Activated CD4-positive, alpha-beta memory T cell treated with anti-CD3 and anti-CD28 coated beads, Interleukin-2, amount 10 ng/mL, durations not matched to agents 7 days and 5 days (primary cell): ENCODE data around the gene C22orf39. TPM values are rescaled to one million over a fixed set of nuclear protein-coding genes. Genes with fewer than 3 reads are reported as not detected.

ENCODE experiments used
- CTCF ChIA-PET: fragments of 350-600 bp; sonication (Branson Sonifier 250); formaldehyde crosslinking; loops from one replicate; lab custom pipeline; 2021; ENCODE audit warnings: antibody characterized with exemption, inconsistent platforms; lab: Charles Lee
- POLR2A ChIA-PET: fragments of 350-600 bp; sonication (Branson Sonifier 250); formaldehyde crosslinking; loops from one replicate; lab custom pipeline; 2021; ENCODE audit warnings: antibody characterized with exemption; lab: Charles Lee
- DNase-seq: peaks from one replicate; pipeline ENCODE4 v3.0.0-alpha.2; 2020
- H3K27ac Mint-ChIP-seq: one replicate; pipeline ENCODE4 v1.8.0; 2021; ENCODE audit warnings: mild to moderate bottlenecking, mixed read lengths
- H3K27me3 Mint-ChIP-seq: one replicate; pipeline ENCODE4 v1.8.0; 2021; ENCODE audit warnings: mixed read lengths
- H3K36me3 Mint-ChIP-seq: one replicate; pipeline ENCODE4 v1.8.0; 2021; ENCODE audit warnings: low read depth, mixed read lengths
- H3K4me1 Mint-ChIP-seq: one replicate; pipeline ENCODE4 v1.8.0; 2021; ENCODE audit warnings: mixed read lengths
- H3K4me3 Mint-ChIP-seq: one replicate; pipeline ENCODE4 v1.8.0; 2021; ENCODE audit warnings: mild to moderate bottlenecking, mixed read lengths
- H3K9me3 Mint-ChIP-seq: one replicate; pipeline ENCODE4 v1.8.0; 2021; ENCODE audit warnings: mixed read lengths
- total RNA-seq, 2 experiments: library from RNA; stranded (reverse); gene quantifications; one replicate each; pipeline ENCODE4 v1.2.3, GENCODE V29; 2021

The C22orf39 gene
- total RNA-seq, 2 experiments from 2014 or later, result 31.8 to 32.9 TPM

DNA sequence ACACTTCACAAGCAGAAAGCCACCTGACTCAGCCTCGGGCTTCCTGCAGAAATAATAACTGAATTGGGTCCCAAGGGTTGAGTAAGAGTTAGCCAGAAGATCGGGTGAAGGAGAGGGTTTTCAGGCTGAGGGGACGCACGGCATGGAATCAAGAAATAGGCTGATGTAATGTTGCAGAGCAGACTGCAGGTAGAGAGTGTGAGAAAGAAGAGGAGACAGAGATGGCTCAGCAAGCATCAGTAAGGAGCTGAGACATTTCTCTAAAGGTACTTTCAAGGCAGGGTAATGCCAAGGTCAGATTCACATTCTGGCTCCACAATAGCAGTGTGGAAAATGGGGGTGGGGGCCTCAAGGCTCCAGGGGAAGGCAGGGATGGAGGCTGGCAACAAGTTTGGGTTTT lies 34.6 kb downstream of the C22orf39 start:
- no peaks in the 10 kb centered on the region for H3K27me3 Mint-ChIP-seq
- POLR2A ChIA-PET, result interaction anchor here (1.2 kb wide), 1 partner anchor 19 kb away, joined by 4 read pairs; the partner anchor contains the start of genes HIRA and MRPL40
- no peak overlapping the region for H3K4me3 Mint-ChIP-seq
- H3K27ac Mint-ChIP-seq, result peak overlapping the region; percentile 28
- H3K36me3 Mint-ChIP-seq, result peaks cover 39% of the 10 kb centered on the region
- DNase-seq, result no peak
- CTCF ChIA-PET, result no interaction called here
- H3K4me1 Mint-ChIP-seq, result peaks cover 26% of the 10 kb centered on the region
- no peaks in the 10 kb centered on the region for H3K9me3 Mint-ChIP-seq

DNA sequence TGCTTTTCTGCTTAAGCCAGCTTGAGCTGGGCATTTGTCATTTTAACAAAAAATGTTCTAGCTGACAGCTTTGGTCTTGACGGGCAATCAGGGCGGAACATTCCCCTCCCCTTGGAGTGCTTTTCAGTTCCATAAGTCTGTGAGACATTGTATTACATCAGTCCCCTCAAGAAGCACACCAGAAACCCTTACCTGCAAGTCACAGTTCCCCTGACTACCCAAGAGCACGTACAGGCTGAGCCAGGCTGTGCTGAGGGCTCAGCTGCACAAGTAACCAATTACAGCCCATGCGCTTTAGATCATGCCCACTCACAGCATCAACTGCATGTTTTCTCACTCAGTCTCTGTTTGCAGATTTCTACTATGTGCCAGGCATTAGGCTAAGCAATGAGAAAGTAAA lies 35.0 kb downstream of the C22orf39 start:
- Mint-ChIP-seq H3K4me1 (peaks cover 21% of the 10 kb centered on the region), H3K27ac (no peak overlapping the region), H3K27me3 (no peaks in the 10 kb centered on the region), H3K36me3 (peaks cover 40% of the 10 kb centered on the region), H3K4me3 (no peak overlapping the region), H3K9me3 (no peaks in the 10 kb centered on the region)
- no peak for DNase-seq
- ChIA-PET CTCF (interaction anchor here (1.0 kb wide), 1 partner anchor 33 kb away, joined by 3 read pairs; no protein-coding TSS in a partner anchor), POLR2A (interaction anchor here (1.0 to 1.2 kb wide), 2 partner anchors 20 to 443 kb away, joined by 3 to 4 read pairs; partner anchors contain the start of genes HIRA and MRPL40)

DNA sequence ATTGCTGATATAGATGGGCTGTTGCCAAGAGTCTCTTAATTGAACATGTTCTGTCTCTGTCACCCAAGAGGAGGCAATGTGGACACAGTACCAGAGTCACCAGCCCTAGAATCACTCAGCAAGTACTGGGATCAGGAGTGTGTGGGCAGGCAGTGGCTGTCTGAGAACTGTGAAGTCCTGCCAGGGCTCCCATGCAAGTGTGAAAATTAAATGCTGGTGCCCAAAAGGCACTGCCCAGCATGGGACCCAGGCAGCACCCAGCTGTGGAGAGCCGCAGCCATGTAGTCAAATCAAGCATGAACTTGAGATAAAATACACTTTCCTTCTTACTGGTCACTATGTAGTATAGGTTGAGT lies 35.8 kb downstream of the C22orf39 start:
- peaks cover 44% of the 10 kb centered on the region for H3K36me3 Mint-ChIP-seq
- H3K9me3 Mint-ChIP-seq, result no peaks in the 10 kb centered on the region
- CTCF ChIA-PET, result interaction anchor here (1.0 to 1.4 kb wide), 2 partner anchors 33 to 66 kb away, joined by 3 read pairs; no protein-coding TSS in a partner anchor
- H3K27me3 Mint-ChIP-seq, result no peaks in the 10 kb centered on the region
- H3K4me3 Mint-ChIP-seq, result no peak overlapping the region
- DNase-seq, result no peak
- POLR2A ChIA-PET, result interaction anchor here (1.0 kb wide), 1 partner anchor 444 kb away, joined by 3 read pairs; no protein-coding TSS in a partner anchor
- peaks cover 19% of the 10 kb centered on the region for H3K4me1 Mint-ChIP-seq
- peak overlapping the region; percentile 26 for H3K27ac Mint-ChIP-seq

DNA sequence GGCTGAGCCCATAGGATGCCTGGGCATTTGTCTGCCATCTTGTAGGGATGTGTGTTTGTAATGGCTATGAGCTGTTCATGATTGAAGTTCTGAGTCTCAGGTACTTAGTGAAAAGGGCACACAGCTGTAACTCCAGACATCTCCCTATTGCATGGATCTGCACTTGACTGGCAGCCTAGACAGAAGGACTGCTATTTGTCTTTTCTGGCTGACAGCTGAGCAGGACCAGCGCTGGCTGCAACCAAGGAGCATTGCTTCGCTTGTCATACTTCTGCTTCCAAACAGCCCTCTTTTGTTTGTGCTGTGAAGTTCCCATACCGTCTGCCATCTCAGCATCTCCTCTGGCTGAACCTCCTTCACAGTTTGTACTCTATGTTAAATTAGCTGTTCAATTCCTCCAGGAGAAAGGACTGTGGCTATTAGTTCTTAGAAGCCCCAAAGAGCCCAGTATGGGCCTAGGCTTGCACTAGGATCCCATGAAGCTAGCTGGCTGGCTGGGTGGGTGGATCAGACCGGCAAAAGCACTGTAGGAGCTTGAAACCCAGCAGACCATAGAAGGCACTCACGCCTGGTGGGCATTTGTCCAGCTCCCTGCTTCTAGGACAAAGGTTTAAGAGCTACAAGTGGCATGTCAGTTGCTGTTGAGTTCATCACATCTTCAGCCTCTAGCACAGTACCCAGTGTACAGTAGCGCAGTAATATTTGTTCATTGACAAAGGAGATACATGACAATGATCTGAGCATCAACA lies 36.4 kb downstream of the C22orf39 start:
- no peak overlapping the region for H3K4me3 Mint-ChIP-seq
- peaks cover 19% of the 10 kb centered on the region for H3K4me1 Mint-ChIP-seq
- no peak for DNase-seq
- H3K27ac Mint-ChIP-seq, result no peak overlapping the region
- H3K36me3 Mint-ChIP-seq, result peaks cover 48% of the 10 kb centered on the region
- POLR2A ChIA-PET, result interaction anchor here (0.7 to 1.0 kb wide), 3 partner anchors 9 to 36 kb away, joined by 3 to 4 read pairs (median 3); partner anchors contain the start of gene HIRA
- CTCF ChIA-PET, result interaction anchor here (1.4 kb wide), 1 partner anchor 66 kb away, joined by 3 read pairs; no protein-coding TSS in a partner anchor
- H3K9me3 Mint-ChIP-seq, result no peaks in the 10 kb centered on the region
- no peaks in the 10 kb centered on the region for H3K27me3 Mint-ChIP-seq

DNA sequence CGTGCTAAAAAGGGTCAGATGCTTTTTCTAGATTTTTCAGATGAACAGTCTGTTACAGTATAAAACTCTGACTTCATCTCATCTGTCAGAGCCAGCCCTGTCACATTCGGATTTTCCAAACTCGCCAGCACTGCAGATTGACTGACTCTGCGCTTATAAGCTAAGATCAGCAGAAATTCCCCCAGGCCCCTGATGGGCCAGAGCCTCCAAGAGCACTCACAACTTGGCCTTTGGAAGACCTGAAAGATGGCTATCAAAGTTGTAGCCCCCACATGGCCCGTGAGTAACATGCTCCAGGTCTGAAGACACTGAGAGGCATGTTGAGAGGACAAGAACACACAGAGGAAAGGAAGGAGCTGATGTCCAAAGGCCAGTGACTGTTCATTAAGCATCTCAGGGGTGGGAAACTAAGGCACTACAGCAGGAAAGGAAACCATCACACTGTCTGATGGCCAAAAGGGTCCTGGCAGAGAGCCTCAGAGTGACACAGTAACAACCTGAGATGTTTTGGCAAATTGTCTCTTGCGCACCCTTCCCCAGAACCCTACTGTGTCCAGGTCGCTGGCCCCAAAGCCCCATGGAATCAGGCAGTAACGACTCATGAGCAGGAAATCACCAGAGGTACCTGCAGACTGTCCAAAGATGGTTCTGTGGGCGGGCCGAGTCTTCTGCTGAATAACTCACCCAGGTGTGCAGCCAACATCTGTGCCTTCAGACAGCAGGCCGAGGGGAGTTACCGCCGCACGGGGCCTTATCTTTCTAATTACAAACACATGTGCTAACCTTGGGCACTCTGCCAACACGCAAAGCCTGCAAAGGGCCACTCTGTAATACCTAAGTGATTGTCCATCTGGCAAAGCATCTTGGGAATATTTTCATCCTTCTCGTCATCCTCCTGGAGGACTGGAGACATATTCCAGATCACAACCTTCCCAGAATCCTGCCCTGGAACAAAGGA lies 39.6 kb downstream of the C22orf39 start:
- ChIA-PET POLR2A (no interaction called here), CTCF (interaction anchor here (0.7 kb wide), 1 partner anchor 14 kb away, joined by 3 read pairs; no protein-coding TSS in a partner anchor)
- no peaks in the 10 kb centered on the region for H3K27me3 Mint-ChIP-seq
- no peaks in the 10 kb centered on the region for H3K9me3 Mint-ChIP-seq
- H3K36me3 Mint-ChIP-seq, result peaks cover 65% of the 10 kb centered on the region
- DNase-seq, result no peak
- H3K4me1 Mint-ChIP-seq, result peaks cover 9% of the 10 kb centered on the region
- H3K4me3 Mint-ChIP-seq, result no peak overlapping the region
- no peak overlapping the region for H3K27ac Mint-ChIP-seq

DNA sequence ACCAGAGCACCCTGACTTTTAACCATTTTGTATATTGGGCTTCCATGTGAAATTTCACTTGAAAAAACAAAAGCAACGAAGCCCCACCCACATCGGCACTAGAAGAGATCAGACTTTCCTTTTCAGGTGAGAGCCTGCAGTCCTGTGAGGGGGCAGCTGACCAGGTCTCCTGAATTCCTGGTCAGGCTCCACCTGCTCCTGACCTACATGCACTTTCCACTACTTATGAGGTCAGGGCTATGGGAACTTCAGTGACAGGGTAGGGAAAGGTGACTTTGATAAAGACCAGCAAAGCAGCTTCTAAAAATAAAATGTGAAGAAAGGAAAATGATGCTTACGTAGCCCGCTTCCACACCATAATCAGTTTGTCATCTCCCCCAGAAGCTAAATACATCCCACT lies 40.7 kb downstream of the C22orf39 start:
- Mint-ChIP-seq H3K27me3 (no peaks in the 10 kb centered on the region), H3K9me3 (no peaks in the 10 kb centered on the region), H3K4me1 (peaks cover under 1% of the 10 kb centered on the region), H3K27ac (no peak overlapping the region), H3K4me3 (no peak overlapping the region), H3K36me3 (peaks cover 66% of the 10 kb centered on the region)
- POLR2A ChIA-PET, result interaction anchor here (0.7 to 1.3 kb wide), 2 partner anchors 16 to 21 kb away, joined by 3 read pairs; no protein-coding TSS in a partner anchor
- CTCF ChIA-PET, result interaction anchor here (0.6 to 0.8 kb wide), 2 partner anchors 13 to 38 kb away, joined by 3 to 4 read pairs; no protein-coding TSS in a partner anchor
- no peak for DNase-seq

DNA sequence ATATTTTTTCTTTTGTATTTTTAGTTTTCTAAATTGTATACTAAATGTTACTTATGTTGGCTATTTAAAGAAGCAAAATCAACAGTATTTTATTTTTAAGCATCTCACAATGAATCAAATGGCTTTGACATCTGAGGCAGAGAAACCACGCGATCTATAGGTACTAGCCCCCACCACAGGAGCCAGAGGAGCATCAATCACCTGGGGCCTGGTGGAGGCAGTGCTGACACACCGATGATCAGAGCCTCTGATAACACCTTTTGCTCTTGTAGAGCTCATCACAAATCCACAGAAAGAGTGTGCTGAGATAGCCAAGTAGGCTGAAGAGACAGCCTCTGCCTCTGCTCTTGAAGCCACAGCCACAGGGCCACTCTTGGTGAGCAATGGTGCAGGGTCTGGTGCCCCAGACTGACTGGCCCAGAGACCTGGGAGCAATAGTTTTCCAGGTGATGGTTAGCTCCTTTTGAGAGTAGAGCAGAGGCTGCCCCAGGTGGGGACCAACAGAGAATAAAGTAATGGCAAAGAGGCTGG lies 41.2 kb downstream of the C22orf39 start:
- Mint-ChIP-seq H3K4me1 (no peaks in the 10 kb centered on the region), H3K36me3 (peaks cover 70% of the 10 kb centered on the region), H3K27ac (no peak overlapping the region), H3K27me3 (no peaks in the 10 kb centered on the region), H3K9me3 (no peaks in the 10 kb centered on the region), H3K4me3 (no peak overlapping the region)
- POLR2A ChIA-PET, result interaction anchor here (0.7 to 1.3 kb wide), 3 partner anchors 14 to 22 kb away, joined by 3 read pairs; no protein-coding TSS in a partner anchor
- CTCF ChIA-PET, result interaction anchor here (0.6 to 0.8 kb wide), 2 partner anchors 14 to 39 kb away, joined by 3 to 4 read pairs; no protein-coding TSS in a partner anchor
- peak; percentile 22 for DNase-seq

DNA sequence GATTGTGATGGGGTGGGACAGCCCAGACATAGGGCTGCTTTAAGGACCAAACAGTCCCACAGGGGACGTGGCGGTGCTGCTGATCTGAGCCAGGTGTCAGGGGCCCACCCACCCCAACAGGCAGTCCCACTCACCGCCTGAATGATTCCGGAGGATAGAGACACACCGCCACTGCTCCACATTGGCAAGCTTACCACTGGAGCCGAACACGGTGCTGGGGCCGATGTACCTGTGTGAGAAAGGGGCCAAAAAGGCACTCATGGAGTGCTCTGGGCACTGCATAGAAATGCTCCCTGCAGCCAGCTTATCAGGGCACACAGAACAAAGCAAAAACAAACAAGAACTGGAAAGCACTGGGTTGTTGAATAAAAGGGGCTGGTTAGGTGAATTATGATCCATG lies 41.9 kb downstream of the C22orf39 start:
- ChIA-PET POLR2A (interaction anchor here (1.0 to 1.3 kb wide), 2 partner anchors 15 to 17 kb away, joined by 3 read pairs; no protein-coding TSS in a partner anchor), CTCF (no interaction called here)
- H3K9me3 Mint-ChIP-seq, result no peaks in the 10 kb centered on the region
- no peak overlapping the region for H3K4me3 Mint-ChIP-seq
- no peaks in the 10 kb centered on the region for H3K4me1 Mint-ChIP-seq
- H3K27me3 Mint-ChIP-seq, result no peaks in the 10 kb centered on the region
- H3K36me3 Mint-ChIP-seq, result peaks cover 77% of the 10 kb centered on the region
- no peak for DNase-seq
- H3K27ac Mint-ChIP-seq, result no peak overlapping the region

DNA sequence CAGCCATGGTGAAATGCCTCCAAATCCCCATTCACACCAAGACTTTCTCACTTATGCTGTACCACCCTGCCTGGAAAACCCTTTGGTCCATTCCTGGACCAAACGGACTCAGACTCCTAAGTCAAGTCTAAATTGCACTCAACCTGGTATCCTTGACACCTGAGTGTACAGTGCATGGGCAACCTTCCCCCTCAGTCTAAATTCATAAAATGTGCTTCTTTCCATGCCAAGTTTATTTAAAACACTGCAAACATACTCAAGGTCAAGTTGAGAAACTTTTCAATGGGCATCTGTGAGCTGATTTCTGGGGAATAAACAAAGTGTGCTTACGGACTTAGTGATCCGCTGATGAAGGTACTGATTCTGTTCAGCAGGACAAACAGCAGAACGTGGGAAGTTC lies 42.4 kb downstream of the C22orf39 start:
- no peak for DNase-seq
- ChIA-PET POLR2A (no interaction called here), CTCF (no interaction called here)
- H3K4me3 Mint-ChIP-seq, result no peak overlapping the region
- H3K27me3 Mint-ChIP-seq, result no peaks in the 10 kb centered on the region
- no peaks in the 10 kb centered on the region for H3K9me3 Mint-ChIP-seq
- no peaks in the 10 kb centered on the region for H3K4me1 Mint-ChIP-seq
- peaks cover 80% of the 10 kb centered on the region for H3K36me3 Mint-ChIP-seq
- no peak overlapping the region for H3K27ac Mint-ChIP-seq

DNA sequence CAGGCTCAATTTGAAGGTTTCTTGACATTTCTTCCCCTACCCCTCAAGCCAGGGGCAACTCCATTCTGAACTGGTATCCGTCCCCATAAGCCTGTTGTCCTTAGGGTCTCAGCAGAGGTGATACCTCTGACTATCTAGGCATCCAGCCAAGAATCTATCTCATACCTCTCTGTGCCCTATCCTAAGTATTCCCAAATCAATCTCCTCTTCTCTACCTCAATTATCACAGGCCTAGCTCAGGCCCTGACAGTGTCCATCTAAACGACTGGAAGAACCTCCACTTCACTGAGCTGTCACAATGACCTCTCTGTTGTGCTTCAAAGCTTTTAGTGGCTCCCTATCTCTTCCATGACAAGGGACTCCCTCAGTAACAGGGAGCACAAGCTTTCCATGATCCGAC lies 42.8 kb downstream of the C22orf39 start:
- no peak overlapping the region for H3K27ac Mint-ChIP-seq
- H3K4me3 Mint-ChIP-seq, result no peak overlapping the region
- H3K9me3 Mint-ChIP-seq, result no peaks in the 10 kb centered on the region
- no peak for DNase-seq
- POLR2A ChIA-PET, result no interaction called here
- no peaks in the 10 kb centered on the region for H3K4me1 Mint-ChIP-seq
- H3K27me3 Mint-ChIP-seq, result no peaks in the 10 kb centered on the region
- CTCF ChIA-PET, result no interaction called here
- peaks cover 77% of the 10 kb centered on the region for H3K36me3 Mint-ChIP-seq

DNA sequence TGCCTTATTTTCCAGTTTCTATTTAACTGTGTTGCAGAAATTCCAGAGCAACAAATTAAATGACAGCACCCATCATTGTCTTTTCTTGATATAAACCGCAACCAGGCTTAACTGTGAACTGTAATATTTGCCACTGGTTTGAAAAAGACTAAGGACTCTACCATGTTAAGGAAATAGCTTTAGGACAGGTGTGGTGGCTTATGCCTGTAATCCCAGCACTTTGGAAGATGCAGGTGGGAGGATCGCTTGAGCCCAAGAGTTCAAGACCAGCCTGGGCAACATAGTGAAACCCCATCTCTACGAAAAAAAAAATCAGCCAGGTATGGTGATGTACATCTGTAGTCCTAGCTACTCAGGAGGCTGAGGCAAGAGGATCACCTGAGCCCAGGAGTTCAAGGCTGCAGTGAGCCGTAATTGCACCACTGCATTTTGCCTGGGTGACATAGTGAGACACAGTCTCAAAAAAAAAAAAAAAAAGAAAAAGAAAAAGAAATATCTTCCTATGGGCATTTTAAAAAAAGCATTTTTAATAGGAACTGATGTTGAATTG lies 44.8 kb downstream of the C22orf39 start:
- DNase-seq, result no peak
- peaks cover 71% of the 10 kb centered on the region for H3K36me3 Mint-ChIP-seq
- ChIA-PET CTCF (no interaction called here), POLR2A (no interaction called here)
- no peak overlapping the region for H3K4me3 Mint-ChIP-seq
- H3K9me3 Mint-ChIP-seq, result no peaks in the 10 kb centered on the region
- H3K4me1 Mint-ChIP-seq, result peaks cover 11% of the 10 kb centered on the region
- no peaks in the 10 kb centered on the region for H3K27me3 Mint-ChIP-seq
- no peak overlapping the region for H3K27ac Mint-ChIP-seq

DNA sequence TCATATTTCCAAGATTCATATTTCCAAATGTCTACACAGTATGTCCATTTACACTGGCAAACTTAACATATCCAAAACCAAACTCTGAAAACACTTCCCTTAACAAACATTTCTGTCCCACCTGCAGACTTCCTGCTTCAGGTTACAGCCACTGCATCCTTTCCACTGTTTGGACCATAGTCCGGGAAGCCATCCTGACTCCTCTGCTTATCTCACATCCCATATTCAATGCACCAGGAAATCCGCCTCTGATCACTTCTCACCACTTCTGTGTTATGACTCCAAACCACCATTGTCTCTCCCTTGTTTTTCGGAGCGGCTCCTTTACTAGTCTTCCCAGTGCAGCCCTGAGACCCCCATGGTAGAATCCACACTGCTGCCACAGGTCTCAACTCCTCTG lies 46.0 kb downstream of the C22orf39 start:
- Mint-ChIP-seq H3K36me3 (peaks cover 68% of the 10 kb centered on the region), H3K4me1 (peaks cover 11% of the 10 kb centered on the region), H3K27ac (no peak overlapping the region), H3K27me3 (no peaks in the 10 kb centered on the region), H3K4me3 (no peak overlapping the region), H3K9me3 (no peaks in the 10 kb centered on the region)
- CTCF ChIA-PET, result no interaction called here
- DNase-seq, result no peak
- POLR2A ChIA-PET, result no interaction called here
